NAMALWA (cell line): ENCODE measurements around the gene CTNNA1.

Experiments
- DNase-seq: peaks from one replicate; pipeline ENCODE4 v3.0.0-alpha.2; 2015; ENCODE audit warnings: low spot score

Gene CTNNA1

GRCh38 chr5:138849882-138850281, 96.7 kb downstream of the CTNNA1 start:
- DNase-seq, result no peak

GRCh38 chr5:138850865-138851435, 97.7 kb downstream of the CTNNA1 start:
- no peak for DNase-seq

GRCh38 chr5:138853132-138853531, 99.9 kb downstream of the CTNNA1 start:
- DNase-seq, result no peak

- DNase-seq, result no peak
Observed at GRCh38 chr5:138867011-138867410, 113.8 kb downstream of the CTNNA1 start.

GRCh38 chr5:138869038-138869437, 115.8 kb downstream of the CTNNA1 start:
- DNase-seq, result no peak

- DNase-seq, result no peak
Observed at GRCh38 chr5:138869763-138870500, 116.7 kb downstream of the CTNNA1 start.

- DNase-seq, result no peak
Observed at GRCh38 chr5:138870611-138871010, 117.4 kb downstream of the CTNNA1 start.

GRCh38 chr5:138872841-138873465, 119.7 kb downstream of the CTNNA1 start:
- no peak for DNase-seq

- DNase-seq, result no peak
Observed at GRCh38 chr5:138873466-138874221, 120.4 kb downstream of the CTNNA1 start.

GRCh38 chr5:138874241-138874640, 121.0 kb downstream of the CTNNA1 start:
- no peak for DNase-seq

- no peak for DNase-seq
Observed at GRCh38 chr5:138874771-138875551, 121.7 kb downstream of the CTNNA1 start, which contains the start of gene LRRTM2. Gene LRRTM2, minus strand, starts transcription at chr5:138875335. Its CDS starts 424 bp downstream, at chr5:138874911.

- no peak for DNase-seq
Observed at GRCh38 chr5:138875552-138875875, 122.3 kb downstream of the CTNNA1 start.

GRCh38 chr5:138875946-138876345, 122.7 kb downstream of the CTNNA1 start:
- DNase-seq, result no peak

- DNase-seq, result no peak
Observed at GRCh38 chr5:138876811-138877210, 123.6 kb downstream of the CTNNA1 start.

GRCh38 chr5:138878437-138879235, 125.4 kb downstream of the CTNNA1 start:
- DNase-seq, result no peak

GRCh38 chr5:138883211-138883610, 130.0 kb downstream of the CTNNA1 start:
- DNase-seq, result no peak

- no peak for DNase-seq
Observed at GRCh38 chr5:138884094-138884493, 130.9 kb downstream of the CTNNA1 start.

- DNase-seq, result no peak
Observed at GRCh38 chr5:138884554-138884953, 131.3 kb downstream of the CTNNA1 start.

- DNase-seq, result no peak
Observed at GRCh38 chr5:138889994-138890393, 136.8 kb downstream of the CTNNA1 start.

GRCh38 chr5:138890644-138891043, 137.4 kb downstream of the CTNNA1 start:
- no peak for DNase-seq

- no peak for DNase-seq
Observed at GRCh38 chr5:138895918-138896317, 142.7 kb downstream of the CTNNA1 start.
